ENCODE data around the gene S100A7A. TPM values are rescaled to one million over a fixed set of nuclear protein-coding genes. Genes with fewer than 3 reads are reported as not detected.
A peak's percentile ranks its signal among the peaks of the same experiment; 100 is the strongest.

The S100A7A gene
- total RNA-seq, 1 experiment from 2014 or later: not detected

DNA sequence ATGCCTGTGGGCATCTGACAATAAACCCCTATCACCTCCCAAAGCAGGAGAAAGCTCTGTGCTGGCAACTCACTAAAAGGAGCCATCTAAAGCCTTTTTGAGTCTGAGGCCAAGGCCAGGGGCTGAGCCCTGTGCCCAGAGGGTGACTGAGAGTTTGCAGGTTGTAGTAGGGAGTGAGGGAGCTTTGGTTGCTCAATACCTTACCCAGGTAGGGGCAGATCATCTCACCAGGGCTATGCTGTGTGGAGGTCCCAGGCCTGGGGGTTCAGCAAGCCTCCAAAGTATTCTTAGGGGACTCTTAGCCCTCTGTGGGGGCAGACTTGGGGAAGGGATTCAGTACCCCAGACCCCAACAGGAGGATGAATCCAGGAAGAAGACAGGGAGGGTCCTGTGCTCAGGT lies 23.0 kb downstream of the S100A7A start:
- TF ChIP-seq, protein P1, sequence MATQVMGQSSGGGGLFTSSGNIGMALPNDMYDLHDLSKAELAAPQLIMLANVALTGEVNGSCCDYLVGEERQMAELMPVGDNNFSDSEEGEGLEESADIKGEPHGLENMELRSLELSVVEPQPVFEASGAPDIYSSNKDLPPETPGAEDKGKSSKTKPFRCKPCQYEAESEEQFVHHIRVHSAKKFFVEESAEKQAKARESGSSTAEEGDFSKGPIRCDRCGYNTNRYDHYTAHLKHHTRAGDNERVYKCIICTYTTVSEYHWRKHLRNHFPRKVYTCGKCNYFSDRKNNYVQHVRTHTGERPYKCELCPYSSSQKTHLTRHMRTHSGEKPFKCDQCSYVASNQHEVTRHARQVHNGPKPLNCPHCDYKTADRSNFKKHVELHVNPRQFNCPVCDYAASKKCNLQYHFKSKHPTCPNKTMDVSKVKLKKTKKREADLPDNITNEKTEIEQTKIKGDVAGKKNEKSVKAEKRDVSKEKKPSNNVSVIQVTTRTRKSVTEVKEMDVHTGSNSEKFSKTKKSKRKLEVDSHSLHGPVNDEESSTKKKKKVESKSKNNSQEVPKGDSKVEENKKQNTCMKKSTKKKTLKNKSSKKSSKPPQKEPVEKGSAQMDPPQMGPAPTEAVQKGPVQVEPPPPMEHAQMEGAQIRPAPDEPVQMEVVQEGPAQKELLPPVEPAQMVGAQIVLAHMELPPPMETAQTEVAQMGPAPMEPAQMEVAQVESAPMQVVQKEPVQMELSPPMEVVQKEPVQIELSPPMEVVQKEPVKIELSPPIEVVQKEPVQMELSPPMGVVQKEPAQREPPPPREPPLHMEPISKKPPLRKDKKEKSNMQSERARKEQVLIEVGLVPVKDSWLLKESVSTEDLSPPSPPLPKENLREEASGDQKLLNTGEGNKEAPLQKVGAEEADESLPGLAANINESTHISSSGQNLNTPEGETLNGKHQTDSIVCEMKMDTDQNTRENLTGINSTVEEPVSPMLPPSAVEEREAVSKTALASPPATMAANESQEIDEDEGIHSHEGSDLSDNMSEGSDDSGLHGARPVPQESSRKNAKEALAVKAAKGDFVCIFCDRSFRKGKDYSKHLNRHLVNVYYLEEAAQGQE (IDR thresholded peaks at IDR 0.05; ENCODE audit: insufficient read depth in 1 of 2, low read depth in 2 of 2, low read length in 1 of 2): no peak
- TF ChIP-seq, protein P2, sequence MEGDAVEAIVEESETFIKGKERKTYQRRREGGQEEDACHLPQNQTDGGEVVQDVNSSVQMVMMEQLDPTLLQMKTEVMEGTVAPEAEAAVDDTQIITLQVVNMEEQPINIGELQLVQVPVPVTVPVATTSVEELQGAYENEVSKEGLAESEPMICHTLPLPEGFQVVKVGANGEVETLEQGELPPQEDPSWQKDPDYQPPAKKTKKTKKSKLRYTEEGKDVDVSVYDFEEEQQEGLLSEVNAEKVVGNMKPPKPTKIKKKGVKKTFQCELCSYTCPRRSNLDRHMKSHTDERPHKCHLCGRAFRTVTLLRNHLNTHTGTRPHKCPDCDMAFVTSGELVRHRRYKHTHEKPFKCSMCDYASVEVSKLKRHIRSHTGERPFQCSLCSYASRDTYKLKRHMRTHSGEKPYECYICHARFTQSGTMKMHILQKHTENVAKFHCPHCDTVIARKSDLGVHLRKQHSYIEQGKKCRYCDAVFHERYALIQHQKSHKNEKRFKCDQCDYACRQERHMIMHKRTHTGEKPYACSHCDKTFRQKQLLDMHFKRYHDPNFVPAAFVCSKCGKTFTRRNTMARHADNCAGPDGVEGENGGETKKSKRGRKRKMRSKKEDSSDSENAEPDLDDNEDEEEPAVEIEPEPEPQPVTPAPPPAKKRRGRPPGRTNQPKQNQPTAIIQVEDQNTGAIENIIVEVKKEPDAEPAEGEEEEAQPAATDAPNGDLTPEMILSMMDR (IDR thresholded peaks at IDR 0.05): no peak
- in situ Hi-C loops (cut with HindIII; ENCODE audit: low pct_unique_long_range_greater_than_20kb, low sequenced_read_pairs) (no loop called here), intact Hi-C loops (cut with micrococcal nuclease; ENCODE audit: unreplicated experiment) (no loop called here)
- no peaks in the 10 kb centered on the region for H3K9me3 ChIP-seq (ENCODE audit: control insufficient read depth, insufficient read depth, low read depth, low read length)
- BruUV-seq (replicated peaks): no TSS peak
- CTCF ChIA-PET: no interaction called here
- H3K27ac ChIP-seq (ENCODE audit: low read length): no peak overlapping the region
- H3K36me3 ChIP-seq (ENCODE audit: control insufficient read depth, insufficient read depth, low read length): no peaks in the 10 kb centered on the region
- peaks cover 4% of the 10 kb centered on the region; the same call in 1 of the 2 replicates for H3K27me3 ChIP-seq (ENCODE audit: control insufficient read depth, insufficient read depth, low read length)
- ATAC-seq (no peak), DNase-seq (ENCODE audit: low read depth, low spot score) (no peak)
- no peaks in the 10 kb centered on the region for H3K4me1 ChIP-seq (ENCODE audit: control insufficient read depth, insufficient read depth, low read length)
- POLR2A ChIA-PET: no interaction called here
- H3K4me3 ChIP-seq (ENCODE audit: low read depth in 2 of 2, low read length in 2 of 2): no peak overlapping the region

DNA sequence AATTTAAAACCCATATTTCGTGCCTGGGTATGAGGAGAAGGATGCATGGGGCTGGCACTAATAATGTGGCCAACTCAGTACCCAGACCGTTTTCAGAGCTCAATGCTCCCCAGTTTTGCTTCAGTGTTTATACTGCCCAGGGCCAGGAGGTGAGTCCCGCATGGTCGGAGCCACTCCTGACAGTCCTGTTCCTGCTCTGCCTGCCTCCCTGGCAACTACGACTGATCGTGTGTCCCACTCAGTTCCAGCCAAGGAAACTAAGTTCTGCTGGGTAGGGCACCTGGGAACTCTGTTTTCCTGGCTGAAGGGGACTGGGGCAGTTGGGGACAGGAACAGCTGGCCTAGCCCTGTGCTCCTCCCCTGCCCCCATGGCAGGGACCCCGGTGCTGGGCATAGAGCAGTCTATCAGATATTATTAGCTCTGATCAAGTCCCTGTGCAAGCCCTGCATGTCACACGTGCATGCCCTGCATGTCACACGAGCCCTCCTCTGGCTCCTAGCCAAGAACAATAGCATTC lies 25.0 kb downstream of the S100A7A start:
- Histone ChIP-seq H3K9me3 (ENCODE audit: control insufficient read depth, insufficient read depth, low read depth, low read length) (no peaks in the 10 kb centered on the region), H3K36me3 (ENCODE audit: control insufficient read depth, insufficient read depth, low read length) (no peaks in the 10 kb centered on the region), H3K4me1 (ENCODE audit: control insufficient read depth, insufficient read depth, low read length) (no peaks in the 10 kb centered on the region), H3K27me3 (ENCODE audit: control insufficient read depth, insufficient read depth, low read length) (peaks cover 4% of the 10 kb centered on the region; the same call in 1 of the 2 replicates), H3K4me3 (ENCODE audit: low read depth in 2 of 2, low read length in 2 of 2) (no peak overlapping the region), H3K27ac (ENCODE audit: low read length) (no peak overlapping the region)
- DNase-seq (ENCODE audit: low read depth, low spot score): no peak
- intact Hi-C loops (cut with micrococcal nuclease; ENCODE audit: unreplicated experiment): no loop called here
- ChIA-PET CTCF (interaction anchor here (0.6 kb wide), 1 partner anchor 182 kb away, joined by 4 read pairs; no protein-coding TSS in a partner anchor), POLR2A (no interaction called here)
- TF ChIP-seq, protein P2 (IDR thresholded peaks at IDR 0.05): no peak
- TF ChIP-seq SIN3A (IDR thresholded peaks at IDR 0.05; ENCODE audit: borderline replicate concordance, insufficient read depth, low read depth, low read length): no peak
- TF ChIP-seq, protein P1 (IDR thresholded peaks at IDR 0.05; ENCODE audit: insufficient read depth in 1 of 2, low read depth in 2 of 2, low read length in 1 of 2): no peak
- in situ Hi-C loops (cut with HindIII; ENCODE audit: low pct_unique_long_range_greater_than_20kb, low sequenced_read_pairs): no loop called here
- ATAC-seq: peak; percentile 72; the same call in 1 of the 2 replicates
- BruUV-seq (replicated peaks): no TSS peak

All from Panc1 (cell line).